GM23338 (cell line): Measurements from ENCODE around the gene TTC9C. TPM values are rescaled to one million over a fixed set of nuclear protein-coding genes. Genes with fewer than 3 reads are reported as not detected.
A peak's percentile ranks its signal among the peaks of the same experiment; 100 is the strongest.

Source experiments
- ATAC-seq: fragments of 200-7000 bp; cut with Tn5 transposase; 3 replicates; pipeline ENCODE4 v1.9.1; 2020
- DNase-seq: peaks from one replicate; pipeline ENCODE4 v3.0.0-alpha.2; 2015; ENCODE audit warnings: low spot score
- H2AFZ ChIP-seq: fragments of 200-600 bp; sonication (generic); 2 replicates; pipeline ENCODE4 v1.8.0; 2016; ENCODE audit warnings: antibody characterized with exemption, mild to moderate bottlenecking, moderate library complexity
- H3F3A ChIP-seq: fragments of 200-600 bp; sonication (generic); replicated peaks from 2 replicates; pipeline ENCODE4 v1.8.0; 2017; ENCODE audit warnings: antibody characterized with exemption, mixed run types, low read depth
- H3K27ac ChIP-seq: fragments of 200-600 bp; sonication (generic); 2 replicates; pipeline ENCODE4 v1.6.1; 2016; ENCODE audit warnings: low read depth
- H3K27me3 ChIP-seq: fragments of 200-600 bp; sonication (generic); 2 replicates; pipeline ENCODE4 v1.8.0; 2016; ENCODE audit warnings: mild to moderate bottlenecking, mixed run types, moderate library complexity; ENCODE audit not compliant: insufficient read depth
- H3K36me3 ChIP-seq: fragments of 200-600 bp; sonication (generic); 2 replicates; pipeline ENCODE4 v1.8.0; 2016; ENCODE audit warnings: mild to moderate bottlenecking; ENCODE audit not compliant: insufficient read depth
- H3K4me1 ChIP-seq: fragments of 200-600 bp; sonication (generic); 2 replicates; pipeline ENCODE4 v1.8.0; 2016; ENCODE audit warnings: mild to moderate bottlenecking, moderate library complexity; ENCODE audit not compliant: insufficient read depth
- H3K4me2 ChIP-seq: fragments of 200-600 bp; sonication (generic); 2 replicates; pipeline ENCODE4 v1.7.1; 2017; ENCODE audit warnings: mixed run types
- H3K4me3 ChIP-seq: fragments of 200-600 bp; sonication (generic); 2 replicates; pipeline ENCODE4 v1.6.1; 2016; ENCODE audit warnings: mixed run types
- H3K79me2 ChIP-seq: fragments of 200-600 bp; sonication (generic); replicated peaks from 2 replicates; pipeline ENCODE4 v1.8.0; 2017; ENCODE audit warnings: mild to moderate bottlenecking; ENCODE audit not compliant: insufficient read depth
- H3K9me2 ChIP-seq: fragments of 200-600 bp; sonication (generic); 2 replicates; pipeline ENCODE4 v1.8.0; 2017; ENCODE audit not compliant: insufficient read depth
- H4K20me1 ChIP-seq: fragments of 200-600 bp; sonication (generic); replicated peaks from 2 replicates; pipeline ENCODE4 v1.8.0; 2017; ENCODE audit warnings: mild to moderate bottlenecking; ENCODE audit not compliant: insufficient read depth
- H3K27ac Mint-ChIP-seq: 2 replicates; pipeline ENCODE4 v1.8.0; 2020; ENCODE audit warnings: inconsistent platforms, mild to moderate bottlenecking, moderate library complexity, mixed read lengths
- H3K27me3 Mint-ChIP-seq: 3 replicates; pipeline ENCODE4 v1.8.0; 2022; ENCODE audit warnings: low read depth, mild to moderate bottlenecking, moderate library complexity, mixed read lengths, inconsistent platforms; ENCODE audit not compliant: insufficient read depth, poor library complexity
- H3K36me3 Mint-ChIP-seq: 3 replicates; pipeline ENCODE4 v1.8.0; 2021; ENCODE audit warnings: low read depth, mild to moderate bottlenecking, inconsistent platforms, moderate library complexity, mixed read lengths
- H3K4me1 Mint-ChIP-seq: 3 replicates; pipeline ENCODE4 v1.8.0; 2020; ENCODE audit warnings: mild to moderate bottlenecking, inconsistent platforms, mixed read lengths
- H3K4me3 Mint-ChIP-seq: 3 replicates; pipeline ENCODE4 v1.8.0; 2021; ENCODE audit warnings: moderate library complexity, mild to moderate bottlenecking, inconsistent platforms, mixed read lengths
- H3K9me3 Mint-ChIP-seq: 3 replicates; pipeline ENCODE4 v1.8.0; 2020; ENCODE audit warnings: moderate library complexity, mild to moderate bottlenecking, inconsistent platforms, mixed read lengths
- CREB1 ChIP-seq: fragments of 250-450 bp; sonication (Bioruptor Pico); IDR thresholded peaks from 2 replicates; pipeline ENCODE4 v1.5.0; 2020; ENCODE audit warnings: low read depth, mild to moderate bottlenecking, moderate library complexity
- EZH2phosphoT487 ChIP-seq: fragments of 200-600 bp; sonication (generic); IDR thresholded peaks from one replicate; pipeline ENCODE4 v1.8.1; 2018; ENCODE audit warnings: antibody characterized with exemption; ENCODE audit not compliant: unreplicated experiment
- POLR2AphosphoS5 ChIP-seq: IDR thresholded peaks from 2 replicates; pipeline ENCODE4 v1.6.1; 2016; ENCODE audit warnings: antibody characterized with exemption, low read depth
- ZNF114 ChIP-seq: fragments of 250-450 bp; sonication (Bioruptor Pico); IDR thresholded peaks from 2 replicates; pipeline ENCODE4 v1.5.0; 2020; ENCODE audit warnings: mild to moderate bottlenecking, moderate library complexity
- ZNF331 ChIP-seq: fragments of 250-450 bp; sonication (Bioruptor Pico); IDR thresholded peaks from 2 replicates; pipeline ENCODE4 v1.5.0; 2020; ENCODE audit warnings: low read depth, mild to moderate bottlenecking, moderate library complexity
- ZNF462 ChIP-seq: fragments of 250-450 bp; sonication (Bioruptor Pico); IDR thresholded peaks from 2 replicates; pipeline ENCODE4 v1.5.0; 2020; ENCODE audit warnings: mild to moderate bottlenecking, moderate library complexity
- polyA plus RNA-seq: library from polyadenylated mRNA; unstranded; fragments of >200 nt; fragmentation: Nextera tagmentation; extraction: Ambion mirVana; gene quantifications from 2 replicates; pipeline ENCODE4 v1.2.1, GENCODE V29; 2016
- total RNA-seq: library from RNA; depleted of rRNA; stranded (reverse); fragments of >200 nt; shearing (Covaris generic); gene quantifications from 2 replicates; pipeline ENCODE4 v1.2.3, GENCODE V29; 2014
- TF ChIP-seq, protein P1 (sequence below): IDR thresholded peaks from 2 replicates; pipeline ENCODE4 v1.6.1; 2016; ENCODE audit warnings: antibody characterized with exemption

Gene TTC9C
- total and polyA plus RNA-seq, 2 experiments from 2014 or later = 27.5 to 42.0 TPM

DNA sequence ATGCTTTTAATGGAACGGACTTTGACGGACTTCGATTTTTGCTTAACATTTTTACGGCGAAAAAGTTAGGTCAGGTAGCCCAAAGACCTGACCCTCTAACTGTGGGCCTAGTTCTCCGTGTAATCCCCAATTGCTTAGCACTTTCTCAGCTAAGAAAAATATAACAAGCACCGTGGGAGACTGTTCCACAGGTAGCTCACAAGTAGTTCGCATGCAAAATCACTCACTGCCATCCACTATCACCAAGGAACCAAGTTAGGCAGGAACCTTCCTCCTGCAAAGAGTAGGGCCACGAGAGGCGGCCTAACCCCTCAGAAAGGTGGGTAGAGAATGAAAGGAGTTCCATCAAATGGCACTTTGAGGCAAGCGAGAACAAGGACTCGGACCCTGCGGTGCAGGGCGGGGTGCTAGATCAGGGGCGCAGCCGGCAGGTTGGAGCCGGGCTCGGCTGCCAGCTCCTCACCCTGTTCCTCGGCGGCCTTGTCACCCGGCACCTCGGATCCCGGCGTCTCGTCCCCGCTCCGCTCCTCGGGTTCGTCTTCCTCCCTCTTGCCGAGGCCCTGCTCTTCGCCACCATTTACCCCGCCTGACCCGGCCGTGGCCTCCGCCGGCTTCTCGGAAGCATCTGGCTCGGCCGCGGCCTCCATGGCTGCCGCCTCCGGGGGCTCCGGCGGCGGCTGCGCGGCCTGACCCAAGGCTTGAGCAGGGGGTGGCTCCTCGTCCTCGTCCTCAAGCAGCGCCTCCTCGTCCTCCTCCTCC, 2.0 kb upstream of the TTC9C start:
- DNase-seq = no peak

GRCh38 chr11:62726915-62727164, 1.4 kb upstream of the TTC9C start:
- Mint-ChIP-seq H3K27ac (no peak overlapping the region), H3K27me3 (peaks cover 14% of the 10 kb centered on the region), H3K9me3 (no peaks in the 10 kb centered on the region; the same call in 2 of the 3 replicates), H3K36me3 (peaks cover 42% of the 10 kb centered on the region), H3K4me1 (peaks cover 21% of the 10 kb centered on the region), H3K4me3 (peak overlapping the region; percentile 98)
- Histone ChIP-seq H3K36me3 (peaks cover 31% of the 10 kb centered on the region), H3F3A (peaks cover 45% of the 10 kb centered on the region), H3K79me2 (peaks cover 76% of the 10 kb centered on the region), H3K27ac (peak overlapping the region; percentile 97), H3K4me2 (peak overlapping the region; percentile 98), H2AFZ (no peak overlapping the region), H3K9me2 (no peaks in the 10 kb centered on the region), H4K20me1 (peaks cover 35% of the 10 kb centered on the region), H3K4me3 (peak overlapping the region; percentile 59), H3K4me1 (peaks cover 24% of the 10 kb centered on the region), H3K27me3 (no peaks in the 10 kb centered on the region)
- ATAC-seq (no peak; the same call in 2 of the 3 replicates), DNase-seq (no peak)
- TF ChIP-seq POLR2AphosphoS5 (no peak), EZH2phosphoT487 (no peak), ZNF331 (CRISPR knock-in tag) (no peak), ZNF462 (CRISPR knock-in tag) (no peak)
- TF ChIP-seq, protein P1, sequence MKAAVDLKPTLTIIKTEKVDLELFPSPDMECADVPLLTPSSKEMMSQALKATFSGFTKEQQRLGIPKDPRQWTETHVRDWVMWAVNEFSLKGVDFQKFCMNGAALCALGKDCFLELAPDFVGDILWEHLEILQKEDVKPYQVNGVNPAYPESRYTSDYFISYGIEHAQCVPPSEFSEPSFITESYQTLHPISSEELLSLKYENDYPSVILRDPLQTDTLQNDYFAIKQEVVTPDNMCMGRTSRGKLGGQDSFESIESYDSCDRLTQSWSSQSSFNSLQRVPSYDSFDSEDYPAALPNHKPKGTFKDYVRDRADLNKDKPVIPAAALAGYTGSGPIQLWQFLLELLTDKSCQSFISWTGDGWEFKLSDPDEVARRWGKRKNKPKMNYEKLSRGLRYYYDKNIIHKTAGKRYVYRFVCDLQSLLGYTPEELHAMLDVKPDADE = no peak

More for the DNA sequence above, 2.0 kb upstream of the TTC9C start:
- H3K27me3 ChIP-seq = no peaks in the 10 kb centered on the region
- H3K27ac ChIP-seq = no peak overlapping the region
- peak overlapping the region; percentile 84; the same call in 1 of the 2 replicates for H3K27ac Mint-ChIP-seq
- H3K9me3 Mint-ChIP-seq = no peaks in the 10 kb centered on the region; the same call in 2 of the 3 replicates
- TF ChIP-seq ZNF114 (CRISPR knock-in tag) = no peak
- TF ChIP-seq ZNF331 (CRISPR knock-in tag) = no peak
- no peak for TF ChIP-seq CREB1 (CRISPR knock-in tag)
- peak overlapping the region; percentile 98 for H3K4me3 Mint-ChIP-seq
- H3K27me3 Mint-ChIP-seq = peaks cover 14% of the 10 kb centered on the region
- peaks cover 24% of the 10 kb centered on the region for H3K4me1 ChIP-seq
- no peak for ATAC-seq
- H3K4me2 ChIP-seq = peak overlapping the region; percentile 98
- peaks cover 74% of the 10 kb centered on the region for H3K79me2 ChIP-seq
- peaks cover 45% of the 10 kb centered on the region for H3F3A ChIP-seq
- no peaks in the 10 kb centered on the region for H3K9me2 ChIP-seq
- peaks cover 36% of the 10 kb centered on the region for H3K36me3 ChIP-seq
- peaks cover 37% of the 10 kb centered on the region for H4K20me1 ChIP-seq
- peaks cover 21% of the 10 kb centered on the region for H3K4me1 Mint-ChIP-seq
- H3K4me3 ChIP-seq = peak overlapping the region; percentile 59
- H2AFZ ChIP-seq = no peak overlapping the region
- peaks cover 47% of the 10 kb centered on the region for H3K36me3 Mint-ChIP-seq
